ENCODE measurements around the gene PLEKHN1.
"Not testable (repeated sequence)": the region's sequence is repeated elsewhere in the genome, so short reads cannot be mapped to it uniquely, and the experiment has no call there.

DNA sequence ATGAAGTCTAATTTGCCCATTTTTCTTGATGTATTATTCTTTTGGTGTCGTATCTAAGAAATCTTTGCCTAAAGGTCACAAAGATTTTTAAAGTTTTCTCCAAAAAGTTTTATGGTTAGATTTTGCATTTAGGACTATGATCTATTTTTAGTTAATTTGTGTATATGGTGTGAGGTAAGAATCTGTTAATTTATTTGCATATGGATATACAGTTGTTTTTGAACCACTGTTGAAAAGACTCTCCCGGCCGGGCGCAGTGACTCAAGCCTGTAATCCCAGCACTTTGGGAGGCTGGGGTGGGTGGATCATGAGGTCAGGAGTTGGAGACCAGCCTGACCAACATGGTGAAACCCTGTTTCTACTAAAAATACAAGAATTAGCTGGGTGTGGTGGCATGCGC is 21.8 kb downstream of the PLEKHN1 start:
- TF ChIP-seq, protein P1, sequence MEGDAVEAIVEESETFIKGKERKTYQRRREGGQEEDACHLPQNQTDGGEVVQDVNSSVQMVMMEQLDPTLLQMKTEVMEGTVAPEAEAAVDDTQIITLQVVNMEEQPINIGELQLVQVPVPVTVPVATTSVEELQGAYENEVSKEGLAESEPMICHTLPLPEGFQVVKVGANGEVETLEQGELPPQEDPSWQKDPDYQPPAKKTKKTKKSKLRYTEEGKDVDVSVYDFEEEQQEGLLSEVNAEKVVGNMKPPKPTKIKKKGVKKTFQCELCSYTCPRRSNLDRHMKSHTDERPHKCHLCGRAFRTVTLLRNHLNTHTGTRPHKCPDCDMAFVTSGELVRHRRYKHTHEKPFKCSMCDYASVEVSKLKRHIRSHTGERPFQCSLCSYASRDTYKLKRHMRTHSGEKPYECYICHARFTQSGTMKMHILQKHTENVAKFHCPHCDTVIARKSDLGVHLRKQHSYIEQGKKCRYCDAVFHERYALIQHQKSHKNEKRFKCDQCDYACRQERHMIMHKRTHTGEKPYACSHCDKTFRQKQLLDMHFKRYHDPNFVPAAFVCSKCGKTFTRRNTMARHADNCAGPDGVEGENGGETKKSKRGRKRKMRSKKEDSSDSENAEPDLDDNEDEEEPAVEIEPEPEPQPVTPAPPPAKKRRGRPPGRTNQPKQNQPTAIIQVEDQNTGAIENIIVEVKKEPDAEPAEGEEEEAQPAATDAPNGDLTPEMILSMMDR (IDR thresholded peaks at IDR 0.05; ENCODE audit: low read length), result not testable (repeated sequence)
- not testable (repeated sequence) for TF ChIP-seq EZH2 (IDR thresholded peaks at IDR 0.05; ENCODE audit: borderline replicate concordance, low read length)
